Measurements from ENCODE around the gene TIGD7. TPM values are rescaled to one million over a fixed set of nuclear protein-coding genes. Genes with fewer than 3 reads are reported as not detected.
A peak's percentile ranks its signal among the peaks of the same experiment; 100 is the strongest.
"Not testable (repeated sequence)": the region's sequence is repeated elsewhere in the genome, so short reads cannot be mapped to it uniquely, and the experiment has no call there.

The TIGD7 gene
- total RNA-seq, 2 donors from 2014 or later = 2.3 to 5.1 TPM

GRCh38 chr16:3274490-3274889, 30.7 kb downstream of the TIGD7 start:
- no peak for TF ChIP-seq CTCF (IDR thresholded peaks at IDR 0.05)

GRCh38 chr16:3271281-3271680, 33.9 kb downstream of the TIGD7 start:
- H3K27ac ChIP-seq; ATAC-seq (ENCODE audit: insufficient number of reproducible peaks, low FRiP score, low read depth); H3K9me3 ChIP-seq; H3K36me3 ChIP-seq; H3K27me3 ChIP-seq (replicated peaks; ENCODE audit: insufficient read depth); DNase-seq (ENCODE audit: low spot score); H3K4me3 ChIP-seq: not testable (repeated sequence)
- H3K4me1 ChIP-seq (ENCODE audit: control insufficient read depth in 1 of 2, low read depth in 2 of 2) = peaks cover 0 to 10% of the 10 kb centered on the region in 2 donors

More at GRCh38 chr16:3274490-3274889, 30.7 kb downstream of the TIGD7 start:
- no peaks in the 10 kb centered on the region for H3K4me1 ChIP-seq (ENCODE audit: control insufficient read depth in 1 of 2, low read depth in 2 of 2)
- H3K27me3 ChIP-seq (replicated peaks; ENCODE audit: insufficient read depth) = no peaks in the 10 kb centered on the region
- no peaks in the 10 kb centered on the region for H3K9me3 ChIP-seq
- no peak overlapping the region for H3K27ac ChIP-seq
- H3K4me3 ChIP-seq = no peak overlapping the region
- DNase-seq (ENCODE audit: low spot score) (no peak), ATAC-seq (ENCODE audit: insufficient number of reproducible peaks, low FRiP score, low read depth) (no peak)
- H3K36me3 ChIP-seq = no peaks in the 10 kb centered on the region

DNA sequence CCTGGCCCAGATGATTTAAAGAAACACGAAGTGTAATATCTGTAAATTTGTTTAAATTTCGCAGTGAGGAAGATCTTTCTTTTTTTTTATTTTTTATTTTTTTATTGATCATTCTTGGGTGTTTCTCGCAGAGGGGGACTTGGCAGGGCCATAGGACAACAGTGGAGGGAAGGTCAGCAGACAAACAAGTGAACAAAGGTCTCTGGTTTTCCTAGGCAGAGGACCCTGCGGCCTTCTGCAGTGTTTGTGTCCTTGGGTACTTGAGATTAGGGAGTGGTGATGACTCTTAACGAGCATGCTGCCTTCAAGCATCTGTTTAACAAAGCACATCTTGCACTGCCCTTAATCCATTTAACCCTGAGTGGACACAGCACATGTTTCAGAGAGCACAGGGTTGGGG, 34.5 kb downstream of the TIGD7 start:
- H3K36me3 ChIP-seq; H3K4me3 ChIP-seq; ATAC-seq (ENCODE audit: insufficient number of reproducible peaks, low FRiP score, low read depth); DNase-seq (ENCODE audit: low spot score); H3K9me3 ChIP-seq; H3K27ac ChIP-seq; H3K27me3 ChIP-seq (replicated peaks; ENCODE audit: insufficient read depth): not testable (repeated sequence)
- H3K4me1 ChIP-seq (ENCODE audit: control insufficient read depth in 1 of 2, low read depth in 2 of 2) = peaks cover 0 to 16% of the 10 kb centered on the region in 2 donors

DNA sequence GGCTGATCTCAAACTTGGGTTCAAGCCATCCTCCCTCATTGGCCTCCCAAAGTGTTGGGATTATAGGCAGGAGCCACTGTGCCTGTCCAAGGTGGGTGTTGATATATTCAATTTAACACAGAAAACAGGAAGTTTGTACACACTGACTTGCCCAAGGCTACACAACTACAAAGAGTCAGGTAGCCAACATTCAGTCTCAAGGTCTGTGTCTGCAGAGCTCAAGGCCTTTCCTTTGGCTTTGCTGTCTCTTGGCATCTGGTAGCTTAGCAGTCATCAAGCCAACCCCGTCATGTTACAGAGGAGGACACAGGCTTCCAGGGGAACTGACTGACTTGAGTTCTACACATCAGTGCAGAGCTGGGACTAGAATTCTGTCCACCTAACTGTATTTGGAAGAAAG, 36.9 kb downstream of the TIGD7 start:
- ATAC-seq (ENCODE audit: insufficient number of reproducible peaks, low FRiP score, low read depth) = no peak
- no peak for DNase-seq (ENCODE audit: low spot score)
- no peaks in the 10 kb centered on the region for H3K27me3 ChIP-seq (replicated peaks; ENCODE audit: insufficient read depth)
- no peaks in the 10 kb centered on the region for H3K9me3 ChIP-seq
- no peak overlapping the region for H3K27ac ChIP-seq
- no peak overlapping the region for H3K4me3 ChIP-seq
- H3K4me1 ChIP-seq (ENCODE audit: control insufficient read depth in 1 of 2, low read depth in 2 of 2) = peaks cover 7 to 30% of the 10 kb centered on the region in 2 donors
- TF ChIP-seq CTCF (IDR thresholded peaks at IDR 0.05) = no peak
- no peaks in the 10 kb centered on the region for H3K36me3 ChIP-seq

- Histone ChIP-seq H3K4me1 (ENCODE audit: control insufficient read depth in 1 of 2, low read depth in 2 of 2) (peaks cover 7 to 36% of the 10 kb centered on the region in 2 donors), H3K9me3 (no peaks in the 10 kb centered on the region), H3K4me3 (no peak overlapping the region), H3K27me3 (replicated peaks; ENCODE audit: insufficient read depth) (no peaks in the 10 kb centered on the region), H3K27ac (peak overlapping the region; percentile 32 to 47), H3K36me3 (no peaks in the 10 kb centered on the region)
- ATAC-seq (ENCODE audit: insufficient number of reproducible peaks, low FRiP score, low read depth) (no peak), DNase-seq (ENCODE audit: low spot score) (no peak)
- TF ChIP-seq CTCF (IDR thresholded peaks at IDR 0.05) = peak; percentile 49
Observed at GRCh38 chr16:3266873-3267537, 38.2 kb downstream of the TIGD7 start.

DNA sequence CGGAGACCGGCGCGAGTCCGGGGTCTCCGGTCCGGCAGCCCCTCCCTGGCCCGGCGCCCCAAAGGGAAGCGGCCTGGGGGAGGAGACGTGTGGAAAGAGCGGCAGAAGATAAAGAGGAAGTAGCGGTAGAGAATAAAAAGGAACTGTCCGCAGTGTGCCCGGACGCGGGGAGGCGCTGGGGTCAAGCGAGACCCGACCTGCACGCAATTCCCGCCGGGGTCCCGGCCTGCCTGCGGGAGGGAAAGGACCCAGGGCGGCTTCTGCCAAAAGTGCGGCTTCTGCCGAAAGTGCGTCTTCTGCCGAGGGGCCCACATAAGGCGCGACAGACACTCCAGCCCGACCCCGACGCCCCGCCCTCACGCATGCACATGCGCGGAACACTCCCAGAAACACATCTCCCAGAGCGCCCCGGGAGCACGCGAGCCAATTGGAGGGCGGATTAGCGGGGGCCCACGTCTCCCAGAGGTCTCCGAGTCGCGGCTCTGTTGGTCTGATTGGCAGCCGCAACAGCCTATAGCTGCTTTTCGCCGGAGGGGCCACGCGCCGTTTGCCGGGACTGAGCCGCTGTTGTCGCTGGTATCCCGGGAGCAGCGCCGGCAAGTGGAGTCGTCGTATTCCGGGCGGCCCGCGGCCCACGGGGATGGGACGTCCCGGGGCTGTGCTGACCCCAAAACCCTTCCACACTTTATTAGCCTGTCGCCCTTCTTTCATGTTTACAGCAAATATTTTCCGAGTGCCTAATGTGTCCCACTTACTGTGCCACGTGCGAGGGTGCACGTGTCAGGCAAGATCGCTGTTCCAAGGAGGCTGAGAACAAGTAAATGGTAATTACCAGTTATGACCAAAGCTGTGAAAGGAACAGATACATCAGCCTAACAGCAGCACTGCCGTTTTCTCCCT, 40.8 kb downstream of the TIGD7 start:
- no peak for TF ChIP-seq CTCF (IDR thresholded peaks at IDR 0.05)
- Histone ChIP-seq H3K27ac (peak overlapping the region; percentile 97 to 98), H3K9me3 (no peaks in the 10 kb centered on the region), H3K27me3 (replicated peaks; ENCODE audit: insufficient read depth) (no peaks in the 10 kb centered on the region), H3K4me3 (peak overlapping the region; percentile 99), H3K4me1 (ENCODE audit: control insufficient read depth in 1 of 2, low read depth in 2 of 2) (peaks cover 7 to 36% of the 10 kb centered on the region in 2 donors), H3K36me3 (no peaks in the 10 kb centered on the region)
- DNase-seq (ENCODE audit: low spot score) (peak; percentile 88), ATAC-seq (ENCODE audit: insufficient number of reproducible peaks, low FRiP score, low read depth) (peak; percentile 84)
